NK-92 (cell line): ENCODE data around the gene VAPA.

Source experiments
- DNase-seq: peaks from one replicate; lab custom pipeline; 2025; ENCODE audit not compliant: unreplicated experiment; lab: John Stamatoyannopoulos, UW

VAPA gene

GRCh38 chr18:9996094-9996493 lies 82.3 kb downstream of the VAPA start:
- no peak for DNase-seq

GRCh38 chr18:9997711-9998110 lies 83.9 kb downstream of the VAPA start:
- no peak for DNase-seq

- DNase-seq = no peak
Observed at GRCh38 chr18:9998330-9998729, 84.5 kb downstream of the VAPA start.

GRCh38 chr18:10002280-10002679 lies 88.5 kb downstream of the VAPA start:
- no peak for DNase-seq

- DNase-seq = no peak
Observed at GRCh38 chr18:10003281-10003680, 89.5 kb downstream of the VAPA start.

DNA sequence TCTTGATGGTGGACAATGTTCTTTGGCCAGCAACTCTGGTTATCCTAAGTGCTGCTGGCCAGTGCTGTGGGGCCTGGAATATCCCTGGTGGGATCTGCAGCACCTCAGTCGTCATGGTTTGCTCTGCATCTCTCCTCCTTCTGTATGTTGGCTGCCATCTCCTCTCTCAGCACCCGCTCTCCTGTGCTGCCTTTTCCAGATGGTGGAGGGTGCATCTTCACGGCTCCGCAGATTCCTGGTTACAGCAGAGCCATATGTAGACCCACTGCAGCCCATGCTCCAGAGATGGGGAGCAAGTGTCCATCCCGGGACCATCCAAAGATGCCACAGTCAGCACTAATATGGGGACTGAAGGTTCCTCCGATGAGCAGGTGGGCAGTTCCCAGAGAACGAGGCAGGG lies 90.0 kb downstream of the VAPA start:
- no peak for DNase-seq

GRCh38 chr18:10006311-10006893 lies 92.6 kb downstream of the VAPA start:
- no peak for DNase-seq

- no peak for DNase-seq
Observed at GRCh38 chr18:10008006-10008647, 94.3 kb downstream of the VAPA start.
